Skeletal muscle satellite cell (primary cell): ENCODE measurements around the gene SUCLG1.
"Not testable (repeated sequence)": the region's sequence is repeated elsewhere in the genome, so short reads cannot be mapped to it uniquely, and the experiment has no call there.

Source experiments
- H3K27me3 ChIP-seq: 2 replicates; pipeline ENCODE4 v1.7.0; 2013; ENCODE audit warnings: low read length; ENCODE audit not compliant: control insufficient read depth, insufficient read depth
- H3K36me3 ChIP-seq: 2 replicates; pipeline ENCODE4 v1.7.0; 2013; ENCODE audit warnings: mild to moderate bottlenecking, control low read depth, low read length; ENCODE audit not compliant: insufficient read depth
- H3K4me1 ChIP-seq: 2 replicates; pipeline ENCODE4 v1.7.0; 2013; ENCODE audit warnings: low read length; ENCODE audit not compliant: control insufficient read depth, insufficient read depth
- H3K4me2 ChIP-seq: 2 replicates; pipeline ENCODE4 v1.7.0; 2013; ENCODE audit warnings: mild to moderate bottlenecking, low read length
- H3K4me3 ChIP-seq: 2 replicates; pipeline ENCODE4 v1.7.0; 2013; ENCODE audit warnings: low read length
- H3K9ac ChIP-seq: 2 replicates; pipeline ENCODE4 v1.7.0; 2013; ENCODE audit warnings: mild to moderate bottlenecking, low read depth, low read length, moderate library complexity
- H3K9me3 ChIP-seq: replicated peaks from 2 replicates; pipeline ENCODE4 v1.7.0; 2013; ENCODE audit warnings: mild to moderate bottlenecking, control low read depth, low read length

The SUCLG1 gene

GRCh38 chr2:84402111-84402510 lies 57.0 kb downstream of the SUCLG1 start:
- H3K9me3 ChIP-seq, H3K36me3 ChIP-seq, H3K4me3 ChIP-seq, H3K9ac ChIP-seq, H3K4me1 ChIP-seq, H3K4me2 ChIP-seq: not testable (repeated sequence)
- peaks cover 10% of the 10 kb centered on the region for H3K27me3 ChIP-seq

GRCh38 chr2:84399839-84400238 lies 59.2 kb downstream of the SUCLG1 start:
- H3K27me3 ChIP-seq, H3K4me3 ChIP-seq, H3K4me1 ChIP-seq, H3K4me2 ChIP-seq, H3K9me3 ChIP-seq, H3K9ac ChIP-seq, H3K36me3 ChIP-seq: not testable (repeated sequence)

GRCh38 chr2:84395820-84396219 lies 63.3 kb downstream of the SUCLG1 start:
- Histone ChIP-seq H3K4me2 (no peak overlapping the region), H3K4me3 (no peak overlapping the region), H3K27me3 (peaks cover 3% of the 10 kb centered on the region), H3K9me3 (no peaks in the 10 kb centered on the region), H3K4me1 (no peaks in the 10 kb centered on the region), H3K9ac (no peak overlapping the region), H3K36me3 (no peaks in the 10 kb centered on the region)

GRCh38 chr2:84394628-84395027 lies 64.5 kb downstream of the SUCLG1 start:
- no peak overlapping the region for H3K4me2 ChIP-seq
- no peak overlapping the region for H3K9ac ChIP-seq
- H3K9me3 ChIP-seq: no peaks in the 10 kb centered on the region
- H3K36me3 ChIP-seq: no peaks in the 10 kb centered on the region
- H3K27me3 ChIP-seq: peaks cover 3% of the 10 kb centered on the region
- H3K4me3 ChIP-seq: no peak overlapping the region
- no peaks in the 10 kb centered on the region for H3K4me1 ChIP-seq

- H3K4me1 ChIP-seq: no peaks in the 10 kb centered on the region
- no peak overlapping the region for H3K4me2 ChIP-seq
- H3K27me3 ChIP-seq: peaks cover 3% of the 10 kb centered on the region
- H3K4me3 ChIP-seq: no peak overlapping the region
- H3K9me3 ChIP-seq: no peaks in the 10 kb centered on the region
- H3K36me3 ChIP-seq: no peaks in the 10 kb centered on the region
- H3K9ac ChIP-seq: no peak overlapping the region
Measured at GRCh38 chr2:84393829-84394228, 65.3 kb downstream of the SUCLG1 start.

GRCh38 chr2:84389794-84390193 lies 69.3 kb downstream of the SUCLG1 start:
- Histone ChIP-seq H3K27me3 (peaks cover 3% of the 10 kb centered on the region), H3K4me2 (no peak overlapping the region), H3K9me3 (no peaks in the 10 kb centered on the region), H3K4me1 (no peaks in the 10 kb centered on the region), H3K4me3 (no peak overlapping the region), H3K36me3 (no peaks in the 10 kb centered on the region), H3K9ac (no peak overlapping the region)

- H3K27me3 ChIP-seq: peaks cover 3% of the 10 kb centered on the region
- no peaks in the 10 kb centered on the region for H3K36me3 ChIP-seq
- no peak overlapping the region for H3K4me3 ChIP-seq
- H3K4me2 ChIP-seq: no peak overlapping the region
- no peak overlapping the region for H3K9ac ChIP-seq
- no peaks in the 10 kb centered on the region for H3K9me3 ChIP-seq
- H3K4me1 ChIP-seq: no peaks in the 10 kb centered on the region
Measured at GRCh38 chr2:84388921-84389490, 70.1 kb downstream of the SUCLG1 start.

GRCh38 chr2:84388133-84388532 lies 70.9 kb downstream of the SUCLG1 start:
- Histone ChIP-seq H3K9ac (no peak overlapping the region), H3K4me1 (no peaks in the 10 kb centered on the region), H3K4me2 (no peak overlapping the region), H3K4me3 (no peak overlapping the region), H3K27me3 (peaks cover 3% of the 10 kb centered on the region), H3K36me3 (no peaks in the 10 kb centered on the region), H3K9me3 (no peaks in the 10 kb centered on the region)

GRCh38 chr2:84386336-84387040 lies 72.6 kb downstream of the SUCLG1 start:
- no peak overlapping the region for H3K4me3 ChIP-seq
- no peak overlapping the region for H3K4me2 ChIP-seq
- H3K27me3 ChIP-seq: peaks cover 3% of the 10 kb centered on the region
- H3K9ac ChIP-seq: no peak overlapping the region
- no peaks in the 10 kb centered on the region for H3K9me3 ChIP-seq
- H3K4me1 ChIP-seq: no peaks in the 10 kb centered on the region
- no peaks in the 10 kb centered on the region for H3K36me3 ChIP-seq

- Histone ChIP-seq H3K4me3 (no peak overlapping the region), H3K9ac (no peak overlapping the region), H3K4me1 (no peaks in the 10 kb centered on the region), H3K9me3 (no peaks in the 10 kb centered on the region), H3K27me3 (peaks cover 3% of the 10 kb centered on the region), H3K36me3 (no peaks in the 10 kb centered on the region), H3K4me2 (no peak overlapping the region)
Measured at GRCh38 chr2:84383271-84383670, 75.8 kb downstream of the SUCLG1 start.

GRCh38 chr2:84380875-84381274 lies 78.2 kb downstream of the SUCLG1 start:
- Histone ChIP-seq H3K9ac (no peak overlapping the region), H3K4me2 (no peak overlapping the region), H3K4me3 (no peak overlapping the region), H3K27me3 (no peaks in the 10 kb centered on the region), H3K4me1 (no peaks in the 10 kb centered on the region), H3K9me3 (no peaks in the 10 kb centered on the region), H3K36me3 (no peaks in the 10 kb centered on the region)

- no peaks in the 10 kb centered on the region for H3K36me3 ChIP-seq
- no peak overlapping the region for H3K9ac ChIP-seq
- H3K27me3 ChIP-seq: no peaks in the 10 kb centered on the region
- H3K4me3 ChIP-seq: no peak overlapping the region
- no peaks in the 10 kb centered on the region for H3K4me1 ChIP-seq
- no peaks in the 10 kb centered on the region for H3K9me3 ChIP-seq
- no peak overlapping the region for H3K4me2 ChIP-seq
Measured at GRCh38 chr2:84378960-84379359, 80.1 kb downstream of the SUCLG1 start.
